Heart left ventricle (tissue), 16 donors: ENCODE measurements around the gene GGT5. TPM values are rescaled to one million over a fixed set of nuclear protein-coding genes. Genes with fewer than 3 reads are reported as not detected.
"Not testable (repeated sequence)": the region's sequence is repeated elsewhere in the genome, so short reads cannot be mapped to it uniquely, and the experiment has no call there.

Source experiments
- ATAC-seq, 4 donors: fragments of 200-7000 bp; cut with Tn5 transposase; one replicate each; pipeline ENCODE4 v1.9.1; 2020 to 2022; ENCODE audit warnings: moderate library complexity in 4 of 4, mild to moderate bottlenecking in 3 of 4, moderate number of reproducible peaks in 1 of 4
- DNase-seq, 5 donors: peaks; one replicate each; pipeline ENCODE4 v3.0.0-alpha.2; 2020
- H3K27ac ChIP-seq, 12 donors: fragments of 200-600 bp; sonication (generic) in 4 of 12; one replicate each; pipeline versions ENCODE4 v1.5.0 to v1.8.0; 2016 to 2022; ENCODE audit warnings: mild to moderate bottlenecking in 2 of 12
- H3K27me3 ChIP-seq, 9 donors: fragments of 200-600 bp; sonication (generic) in 2 of 9; one replicate each; pipeline versions ENCODE4 v1.5.1 to v1.8.0; 2016 to 2022; ENCODE audit warnings: mild to moderate bottlenecking in 3 of 9
- H3K36me3 ChIP-seq, 9 donors: fragments of 200-600 bp; sonication (generic) in 2 of 9; one replicate each; pipeline versions ENCODE4 v1.5.0 to v1.8.0; 2018 to 2022; ENCODE audit warnings: mild to moderate bottlenecking in 2 of 9
- H3K4me1 ChIP-seq, 12 donors: fragments of 200-600 bp; sonication (generic) in 4 of 12; one replicate each; pipeline versions ENCODE4 v1.5.0 to v1.8.0; 2016 to 2022; ENCODE audit warnings: mild to moderate bottlenecking in 3 of 12
- H3K4me3 ChIP-seq, 12 donors: fragments of 200-600 bp; sonication (generic) in 4 of 12; one replicate each; pipeline versions ENCODE4 v1.5.0 to v1.8.0; 2017 to 2022; ENCODE audit warnings: mild to moderate bottlenecking in 9 of 12, moderate library complexity in 4 of 12
- H3K9me3 ChIP-seq, 12 donors: fragments of 200-600 bp; sonication (generic) in 4 of 12; one replicate each; pipeline versions ENCODE4 v1.5.0 to v1.8.0; 2016 to 2022; ENCODE audit warnings: mild to moderate bottlenecking in 1 of 12
- POLR2A ChIP-seq, 2 donors: fragments of 450-650 bp; IDR thresholded peaks; one replicate each; pipeline ENCODE4 v1.6.1; 2017; ENCODE audit warnings: antibody characterized with exemption in 2 of 2, mild to moderate bottlenecking in 2 of 2, moderate library complexity in 2 of 2
- WGBS, 4 donors: extraction: QIAGEN DNeasy Blood & Tissue Kit in 2 of 4; methylation state at CpG; one replicate each; pipeline versions ENCODE4 v1.1.5 to v1.1.7; 2013 to 2018; 5-methylcytosine and 5-hydroxymethylcytosine counted together
- intact Hi-C, 10 donors: fragments of 100-400 bp; cut with DNase I; formaldehyde crosslinking; loops; one replicate each; pipeline versions ENCODE4 v1.11.1 to v1.14.2; 2022
- long read RNA-seq, 3 donors: library from polyadenylated mRNA; unstranded; transcript quantifications; one replicate each; pipeline ENCODE4 v2.0.0, GENCODE V29; 2020 to 2021
- polyA plus RNA-seq, 2 donors: library from polyadenylated mRNA; stranded (reverse); fragments of 200-250 nt; gene quantifications; one replicate each; pipeline ENCODE4 v1.2.3, GENCODE V29; 2013
- total RNA-seq, 9 donors: library from RNA; depleted of rRNA in 2 of 9; stranded (reverse); fragments of >200 nt in 2 of 9; fragmentation: NEBNext Ultra II Directional in 3 of 9; extraction: Animal tissue kit (Norgen Biotek cat#: 25700) in 3 of 9; gene quantifications; one replicate each; pipeline versions ENCODE4 v1.1.0 to v1.2.4, GENCODE V29; 2016 to 2023
- TF ChIP-seq, protein P1 (sequence below), 12 donors: fragments of 200-600 bp; sonication (generic) in 4 of 12; IDR thresholded peaks; one replicate each; pipeline versions ENCODE4 v1.5.0 to v1.8.0; 2018 to 2022; ENCODE audit warnings: antibody characterized with exemption in 12 of 12, mild to moderate bottlenecking in 5 of 12
- donor health status: ischemic (EF 13 %, LVEDD 7.1; RV severe dilation, severe dysfunction).
- donor health status: healthy with polysubstance abuse.
- donor health status: DM: no; HTN: yes; CAD: no.
- donor health status: DM: no; HTN: no; CAD: no.
- donor health status: ischemic (EF 25% LVEDD 6.9; RV normal size, moderate dysfunction).
- donor health status: ischemic (EF 25% LVEDD 5.7; RV mildly dilated, moderate dysfunction).
- donor health status: healthy.
- donor health status: DM: yes; HTN: yes; CAD: no.
- donor health status: ischemic (EF 35%, LVEDD 5.7; RV mildly dilated, moderate dysfunction).
- donor health status: nonischemic (EF 11% LVEDD 7.7; RV severe dilation, severe dysfunction).
- donor health status: DM: yes; HTN: yes; CAD: no.
- donor health status: PGD.
- donor health status: ischemic (EF 29% LVEDD 5.4; RV normal size, mild dysfunction).
- donor health status: nonischemic (EF 23%, LVEDD 6.1; RV moderate dilation, normal function).

Gene GGT5, protein sequence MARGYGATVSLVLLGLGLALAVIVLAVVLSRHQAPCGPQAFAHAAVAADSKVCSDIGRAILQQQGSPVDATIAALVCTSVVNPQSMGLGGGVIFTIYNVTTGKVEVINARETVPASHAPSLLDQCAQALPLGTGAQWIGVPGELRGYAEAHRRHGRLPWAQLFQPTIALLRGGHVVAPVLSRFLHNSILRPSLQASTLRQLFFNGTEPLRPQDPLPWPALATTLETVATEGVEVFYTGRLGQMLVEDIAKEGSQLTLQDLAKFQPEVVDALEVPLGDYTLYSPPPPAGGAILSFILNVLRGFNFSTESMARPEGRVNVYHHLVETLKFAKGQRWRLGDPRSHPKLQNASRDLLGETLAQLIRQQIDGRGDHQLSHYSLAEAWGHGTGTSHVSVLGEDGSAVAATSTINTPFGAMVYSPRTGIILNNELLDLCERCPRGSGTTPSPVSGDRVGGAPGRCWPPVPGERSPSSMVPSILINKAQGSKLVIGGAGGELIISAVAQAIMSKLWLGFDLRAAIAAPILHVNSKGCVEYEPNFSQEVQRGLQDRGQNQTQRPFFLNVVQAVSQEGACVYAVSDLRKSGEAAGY
- total RNA-seq: 10 to 100 TPM in 7 of 9 donors, 1 to 10 TPM in 2; 6.1 to 71.5 (median 15.5) TPM
- polyA plus RNA-seq: 10 to 100 TPM; 30.9 to 41.6 TPM
- long read RNA-seq, donor 1, transcript GGT5-202 (12 exons, 2,494 nt): major isoform, 19 of 41 reads
- long read RNA-seq, donor 1, partial matches to known transcripts: 3 of 41 reads
- long read RNA-seq, donor 1, other reads (novel, unspliced or antisense): 16 of 41 reads
- long read RNA-seq, donor 2, transcript GGT5-202 (12 exons, 2,494 nt): major isoform, 50 of 124 reads
- long read RNA-seq, donor 2, transcript GGT5-203 (12 exons, 2,408 nt): minor isoform, 6 of 124 reads
- long read RNA-seq, donor 2, transcript GGT5-201 (11 exons, 2,334 nt): minor isoform, 11 of 124 reads
- long read RNA-seq, donor 2, partial matches to known transcripts: 9 of 124 reads
- long read RNA-seq, donor 2, other reads (novel, unspliced or antisense): 47 of 124 reads
- long read RNA-seq, donor 3, transcript GGT5-202 (12 exons, 2,494 nt): major isoform, 19 of 37 reads
- long read RNA-seq, donor 3, partial matches to known transcripts: 3 of 37 reads
- long read RNA-seq, donor 3, other reads (novel, unspliced or antisense): 13 of 37 reads

GRCh38 chr22:24245030-24245431 is at the start of gene GGT5:
Gene GGT5, minus strand, starts transcription at chr22:24245082. Its CDS starts 357 bp downstream, at chr22:24244725.
- ATAC-seq (peak in 2 of 4 donors; percentile 17 to 23), DNase-seq (peak in 3 of 5 donors; percentile 65 to 75 (median 67))
- Histone ChIP-seq H3K4me3 (peak within 1 kb of the TSS in 11 of 12 donors; percentile 21 to 65 (median 51)), H3K4me1 (peaks cover 5 to 66% (median 38%) of the 10 kb centered on the region in 12 donors), H3K27ac (peak within 1 kb of the TSS; percentile 83 to 97 (median 88))
- WGBS, 4 donors: 10 to 32% (median 18%) methylated on average over 7 to 12 of the region's 12 CpGs; no CpG with 5 or more reads in 1 of the 4 donors
- not testable (repeated sequence) for H3K27me3 ChIP-seq, H3K36me3 ChIP-seq, H3K9me3 ChIP-seq
- intact Hi-C loops: loop anchor here in 7 of 10 donors (2.0 to 10.0 kb wide), 6 partner anchors 38 to 258 kb away; no protein-coding TSS in a partner anchor
- peak in 1 of 2 donors; percentile 18 for TF ChIP-seq POLR2A (IDR thresholded peaks at IDR 0.05)

- intact Hi-C loops, H3K27me3 ChIP-seq, H3K36me3 ChIP-seq, H3K9me3 ChIP-seq, DNase-seq, ATAC-seq, H3K4me3 ChIP-seq: not testable (repeated sequence)
- H3K27ac ChIP-seq: peak overlapping the region in 10 of 12 donors; percentile 42 to 89 (median 82)
- 86 to 94% (median 88%) methylated on average over 3 of the region's 3 CpGs for WGBS, 4 donors
- peaks cover 7 to 76% (median 51%) of the 10 kb centered on the region in 12 donors for H3K4me1 ChIP-seq
Measured at GRCh38 chr22:24292202-24292830, 47.4 kb upstream of the GGT5 start.

- 56 to 81% (median 68%) methylated on average over 3 of the region's 3 CpGs for WGBS, 4 donors
- DNase-seq (no peak), ATAC-seq (no peak)
- intact Hi-C loops: no loop called here
- H3K4me3 ChIP-seq: no peak overlapping the region
- peaks cover 7 to 81% (median 53%) of the 10 kb centered on the region in 12 donors for H3K4me1 ChIP-seq
- no peaks in the 10 kb centered on the region for H3K9me3 ChIP-seq
- no peaks in the 10 kb centered on the region for H3K27me3 ChIP-seq
- TF ChIP-seq, protein P1, sequence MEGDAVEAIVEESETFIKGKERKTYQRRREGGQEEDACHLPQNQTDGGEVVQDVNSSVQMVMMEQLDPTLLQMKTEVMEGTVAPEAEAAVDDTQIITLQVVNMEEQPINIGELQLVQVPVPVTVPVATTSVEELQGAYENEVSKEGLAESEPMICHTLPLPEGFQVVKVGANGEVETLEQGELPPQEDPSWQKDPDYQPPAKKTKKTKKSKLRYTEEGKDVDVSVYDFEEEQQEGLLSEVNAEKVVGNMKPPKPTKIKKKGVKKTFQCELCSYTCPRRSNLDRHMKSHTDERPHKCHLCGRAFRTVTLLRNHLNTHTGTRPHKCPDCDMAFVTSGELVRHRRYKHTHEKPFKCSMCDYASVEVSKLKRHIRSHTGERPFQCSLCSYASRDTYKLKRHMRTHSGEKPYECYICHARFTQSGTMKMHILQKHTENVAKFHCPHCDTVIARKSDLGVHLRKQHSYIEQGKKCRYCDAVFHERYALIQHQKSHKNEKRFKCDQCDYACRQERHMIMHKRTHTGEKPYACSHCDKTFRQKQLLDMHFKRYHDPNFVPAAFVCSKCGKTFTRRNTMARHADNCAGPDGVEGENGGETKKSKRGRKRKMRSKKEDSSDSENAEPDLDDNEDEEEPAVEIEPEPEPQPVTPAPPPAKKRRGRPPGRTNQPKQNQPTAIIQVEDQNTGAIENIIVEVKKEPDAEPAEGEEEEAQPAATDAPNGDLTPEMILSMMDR (IDR thresholded peaks at IDR 0.05): no peak
- no peak for TF ChIP-seq POLR2A (IDR thresholded peaks at IDR 0.05)
- no peaks in the 10 kb centered on the region for H3K36me3 ChIP-seq
- peak overlapping the region in 11 of 12 donors; percentile 49 to 89 (median 80) for H3K27ac ChIP-seq
Measured at GRCh38 chr22:24291515-24292201, 46.8 kb upstream of the GGT5 start.

DNA sequence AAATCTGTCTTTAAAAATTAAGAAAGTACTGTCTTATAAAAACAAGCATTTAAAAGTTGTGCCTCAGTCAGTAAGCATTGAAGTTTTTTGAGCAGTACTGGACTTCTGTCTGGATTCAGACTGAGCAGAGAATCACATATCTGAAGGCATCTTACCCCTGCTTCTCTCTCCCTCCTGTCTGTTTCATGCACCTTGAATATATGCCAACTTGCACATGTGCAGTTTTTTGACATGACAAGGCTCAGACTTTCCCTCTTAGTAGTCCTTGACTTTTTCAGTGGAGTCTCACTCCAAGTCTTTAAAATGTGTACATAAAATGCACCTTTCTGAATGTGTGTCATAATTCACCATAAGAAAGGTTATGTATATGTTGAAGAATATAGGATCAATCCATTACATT is 45.6 kb upstream of the GGT5 start:
- intact Hi-C loops: no loop called here
- Histone ChIP-seq H3K27ac (peak overlapping the region; percentile 48 to 89 (median 80)), H3K9me3 (no peaks in the 10 kb centered on the region), H3K4me3 (no peak overlapping the region), H3K27me3 (no peaks in the 10 kb centered on the region), H3K36me3 (no peaks in the 10 kb centered on the region), H3K4me1 (peaks cover 7 to 82% (median 61%) of the 10 kb centered on the region in 12 donors)
- DNase-seq (no peak), ATAC-seq (no peak)
- TF ChIP-seq, protein P1 (IDR thresholded peaks at IDR 0.05): no peak
- TF ChIP-seq POLR2A (IDR thresholded peaks at IDR 0.05): no peak
